Measurements from ENCODE around the gene GPR78.

DNA sequence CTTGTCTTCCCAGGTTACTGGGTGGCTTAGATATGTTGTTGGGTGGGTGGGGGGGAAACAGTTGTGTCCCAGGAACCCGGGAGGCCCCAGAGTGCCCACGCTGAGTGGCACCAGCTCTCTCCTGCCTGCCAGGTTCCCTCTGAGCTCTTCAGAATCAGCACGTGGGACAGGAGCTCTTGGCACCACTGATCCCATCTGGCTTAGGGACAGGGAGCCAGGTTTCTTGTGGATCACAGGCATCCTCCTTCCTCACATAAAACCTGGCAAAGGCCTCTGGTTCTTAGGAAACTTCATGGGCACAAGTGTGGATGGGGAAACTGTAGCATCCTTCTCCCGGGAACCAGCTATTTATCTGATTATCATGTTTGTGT lies 3.4 kb downstream of the GPR78 start:
- TF ChIP-seq ZFX (IDR thresholded peaks at IDR 0.05), result no peak
- TF ChIP-seq, protein P1, sequence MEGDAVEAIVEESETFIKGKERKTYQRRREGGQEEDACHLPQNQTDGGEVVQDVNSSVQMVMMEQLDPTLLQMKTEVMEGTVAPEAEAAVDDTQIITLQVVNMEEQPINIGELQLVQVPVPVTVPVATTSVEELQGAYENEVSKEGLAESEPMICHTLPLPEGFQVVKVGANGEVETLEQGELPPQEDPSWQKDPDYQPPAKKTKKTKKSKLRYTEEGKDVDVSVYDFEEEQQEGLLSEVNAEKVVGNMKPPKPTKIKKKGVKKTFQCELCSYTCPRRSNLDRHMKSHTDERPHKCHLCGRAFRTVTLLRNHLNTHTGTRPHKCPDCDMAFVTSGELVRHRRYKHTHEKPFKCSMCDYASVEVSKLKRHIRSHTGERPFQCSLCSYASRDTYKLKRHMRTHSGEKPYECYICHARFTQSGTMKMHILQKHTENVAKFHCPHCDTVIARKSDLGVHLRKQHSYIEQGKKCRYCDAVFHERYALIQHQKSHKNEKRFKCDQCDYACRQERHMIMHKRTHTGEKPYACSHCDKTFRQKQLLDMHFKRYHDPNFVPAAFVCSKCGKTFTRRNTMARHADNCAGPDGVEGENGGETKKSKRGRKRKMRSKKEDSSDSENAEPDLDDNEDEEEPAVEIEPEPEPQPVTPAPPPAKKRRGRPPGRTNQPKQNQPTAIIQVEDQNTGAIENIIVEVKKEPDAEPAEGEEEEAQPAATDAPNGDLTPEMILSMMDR (conservative IDR thresholded peaks at IDR 0.05), result no peak
